ENCODE results near the gene MTERF2.

GRCh38 chr12:107026806-107027635 is 40.1 kb upstream of the MTERF2 start:
- TF ChIP-seq EGR1 (IDR thresholded peaks at IDR 0.05) (no peak), EP300 (IDR thresholded peaks at IDR 0.05; ENCODE audit: borderline replicate concordance) (no peak), TAF1 (IDR thresholded peaks at IDR 0.05; ENCODE audit: low read depth) (no peak), REST (IDR thresholded peaks at IDR 0.05; ENCODE audit: low read depth) (no peak), MAX (IDR thresholded peaks at IDR 0.05) (no peak), YY1 (IDR thresholded peaks at IDR 0.05; ENCODE audit: low read depth) (no peak), TEAD4 (IDR thresholded peaks at IDR 0.05) (no peak), USF1 (IDR thresholded peaks at IDR 0.05) (no peak), RAD21 (IDR thresholded peaks at IDR 0.05; ENCODE audit: low read depth) (no peak), CEBPB (IDR thresholded peaks at IDR 0.05) (no peak), FOXM1 (IDR thresholded peaks at IDR 0.05; ENCODE audit: borderline replicate concordance, low read depth) (no peak), TCF12 (IDR thresholded peaks at IDR 0.05; ENCODE audit: low read depth) (no peak), CREB1 (IDR thresholded peaks at IDR 0.05; ENCODE audit: low read depth) (no peak), NFIC (IDR thresholded peaks at IDR 0.05) (no peak)

Data from Ishikawa (cell line).